Mesenchymal stem cell (in vitro differentiated cells and primary cell): ENCODE measurements around the gene PRDM12.

Experiments used
- DNase-seq: peaks from one replicate; pipeline ENCODE4 v3.0.0-alpha.2; 2013
- H2AFZ ChIP-seq: one replicate; pipeline ENCODE4 v1.6.1; 2013; ENCODE audit warnings: low read depth, mild to moderate bottlenecking, control low read depth, inconsistent platforms, low read length, moderate library complexity
- H2AK5ac ChIP-seq: 2 replicates; pipeline ENCODE4 v1.6.1; 2013; ENCODE audit warnings: low read length, moderate library complexity, mild to moderate bottlenecking, inconsistent platforms; ENCODE audit not compliant: severe bottlenecking
- H2BK120ac ChIP-seq: one replicate; pipeline ENCODE4 v1.6.1; 2013; ENCODE audit warnings: low read depth, mild to moderate bottlenecking, inconsistent platforms, low read length, moderate library complexity
- H2BK12ac ChIP-seq, 2 experiments: one replicate each; pipeline ENCODE4 v1.6.1; 2013; ENCODE audit warnings: inconsistent platforms in 2 of 2, low read length in 2 of 2, mild to moderate bottlenecking in 2 of 2, moderate library complexity in 2 of 2, control low read depth in 1 of 2
- H2BK15ac ChIP-seq: one replicate; pipeline ENCODE4 v1.6.1; 2013; ENCODE audit warnings: mild to moderate bottlenecking, low read depth, inconsistent platforms; ENCODE audit not compliant: poor library complexity, severe bottlenecking
- H2BK5ac ChIP-seq: 2 replicates; pipeline ENCODE4 v1.6.1; 2013; ENCODE audit warnings: low read depth, mild to moderate bottlenecking, low read length, control low read depth, inconsistent platforms; ENCODE audit not compliant: poor library complexity, severe bottlenecking
- H3K14ac ChIP-seq, 2 experiments: one replicate each; pipeline ENCODE4 v1.6.1; 2013; ENCODE audit warnings: inconsistent platforms in 2 of 2, low read length in 2 of 2, control low read depth in 1 of 2, mild to moderate bottlenecking in 1 of 2, moderate library complexity in 1 of 2
- H3K18ac ChIP-seq, 2 experiments: one replicate each; pipeline ENCODE4 v1.6.1; 2013; ENCODE audit warnings: inconsistent platforms in 2 of 2, low read length in 2 of 2, control low read depth in 1 of 2, low read depth in 1 of 2, mild to moderate bottlenecking in 1 of 2
- H3K23ac ChIP-seq, 2 experiments: one replicate each; pipeline ENCODE4 v1.6.1; 2013; ENCODE audit warnings: inconsistent platforms in 2 of 2, low read length in 2 of 2, mild to moderate bottlenecking in 2 of 2, moderate library complexity in 2 of 2, control low read depth in 1 of 2
- H3K27ac ChIP-seq: 2 replicates; pipeline ENCODE4 v1.5.1; 2013; ENCODE audit warnings: mild to moderate bottlenecking, moderate library complexity, low read length, control low read depth, inconsistent platforms; ENCODE audit not compliant: poor library complexity, severe bottlenecking
- H3K27me3 ChIP-seq, 2 experiments: 2 replicates each; pipeline versions ENCODE4 v1.6.1 to v1.7.0; 2013; ENCODE audit warnings: low read length in 2 of 2, mild to moderate bottlenecking in 2 of 2, moderate library complexity in 2 of 2, control low read depth in 1 of 2, inconsistent platforms in 1 of 2; ENCODE audit not compliant: control insufficient read depth in 1 of 2, insufficient read depth in 1 of 2
- H3K36me3 ChIP-seq, 2 experiments: 2 replicates each; pipeline versions ENCODE4 v1.6.1 to v1.7.0; 2013; ENCODE audit warnings: low read length in 2 of 2, control low read depth in 1 of 2, inconsistent platforms in 1 of 2, low read depth in 1 of 2, mild to moderate bottlenecking in 1 of 2; ENCODE audit not compliant: insufficient read depth in 2 of 2, control insufficient read depth in 1 of 2
- H3K4ac ChIP-seq, 2 experiments: one replicate each; pipeline ENCODE4 v1.6.1; 2013; ENCODE audit warnings: inconsistent platforms in 2 of 2, low read length in 2 of 2, mild to moderate bottlenecking in 2 of 2, moderate library complexity in 2 of 2, control low read depth in 1 of 2, low read depth in 1 of 2
- H3K4me1 ChIP-seq: 2 replicates; pipeline ENCODE4 v1.6.1; 2013; ENCODE audit warnings: low read depth, low read length, control low read depth; ENCODE audit not compliant: control insufficient read depth, insufficient read depth
- H3K4me2 ChIP-seq: 2 replicates; pipeline ENCODE4 v1.6.1; 2013; ENCODE audit warnings: low read length, mild to moderate bottlenecking, inconsistent platforms; ENCODE audit not compliant: poor library complexity, severe bottlenecking
- H3K4me3 ChIP-seq, 2 experiments: 2 replicates each; pipeline versions ENCODE4 v1.5.1 to v1.7.0; 2013; ENCODE audit warnings: low read length in 2 of 2, mild to moderate bottlenecking in 2 of 2, control low read depth in 1 of 2, low read depth in 1 of 2; ENCODE audit not compliant: insufficient read depth in 1 of 2
- H3K79me1 ChIP-seq: replicated peaks from 2 replicates; pipeline ENCODE4 v1.6.1; 2013; ENCODE audit warnings: mild to moderate bottlenecking, control low read depth, low read length, inconsistent platforms; ENCODE audit not compliant: poor library complexity, severe bottlenecking
- H3K9ac ChIP-seq: 2 replicates; pipeline ENCODE4 v1.7.0; 2013; ENCODE audit warnings: mild to moderate bottlenecking, low read length, moderate library complexity
- H3K9me3 ChIP-seq: 2 replicates; pipeline ENCODE4 v1.7.0; 2013; ENCODE audit warnings: mild to moderate bottlenecking, low read length; ENCODE audit not compliant: control insufficient read depth
- H4K8ac ChIP-seq: one replicate; pipeline ENCODE4 v1.6.1; 2013; ENCODE audit warnings: inconsistent platforms, mild to moderate bottlenecking, low read length, moderate library complexity
- H4K91ac ChIP-seq: one replicate; pipeline ENCODE4 v1.6.1; 2013; ENCODE audit warnings: mild to moderate bottlenecking, low read length, inconsistent platforms
- WGBS: methylation state at CpG from one replicate; pipeline ENCODE4 v1.1.7; 2013; ENCODE audit warnings: mixed read lengths; 5-methylcytosine and 5-hydroxymethylcytosine counted together

The PRDM12 gene

DNA sequence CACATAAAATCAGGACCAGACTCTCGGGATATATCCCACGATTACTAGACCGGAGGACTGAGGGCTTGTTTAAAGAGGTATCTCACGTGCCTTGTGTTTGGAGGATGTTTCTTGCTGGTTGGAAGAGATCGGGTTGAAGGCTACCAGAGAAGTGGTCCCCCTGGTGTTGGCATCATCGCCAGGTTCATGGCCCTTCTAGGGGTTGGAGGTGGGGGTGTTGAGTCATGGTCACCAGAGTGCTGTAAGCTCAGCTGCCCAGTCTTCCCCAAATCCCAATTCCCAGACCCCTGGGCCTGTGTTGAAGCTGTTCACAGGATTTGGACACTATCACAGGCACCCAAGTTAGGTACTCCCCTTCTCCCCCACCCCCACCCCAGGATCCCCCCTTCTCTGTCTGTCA, 29.1 kb upstream of the PRDM12 start:
- Histone ChIP-seq H3K27ac (no peak overlapping the region), H3K14ac (no peak overlapping the region), H2BK15ac (no peak overlapping the region), H2BK120ac (no peak overlapping the region), H2BK5ac (no peak overlapping the region), H2AK5ac (no peak overlapping the region), H2BK12ac (no peak overlapping the region), H3K4ac (no peak overlapping the region), H3K9me3 (no peaks in the 10 kb centered on the region), H3K4me1 (no peaks in the 10 kb centered on the region), H3K4me2 (no peak overlapping the region), H3K23ac (no peak overlapping the region), H3K27me3 (no peaks in the 10 kb centered on the region), H3K79me1 (peaks cover 20% of the 10 kb centered on the region), H3K9ac (no peak overlapping the region), H4K91ac (no peak overlapping the region), H3K36me3 (peaks cover 83 to 84% of the 10 kb centered on the region in 2 experiments), H2AFZ (no peak overlapping the region), H4K8ac (no peak overlapping the region), H3K18ac (no peak overlapping the region), H3K4me3 (no peak overlapping the region)
- WGBS = 98% methylated on average over 6 of the region's 6 CpGs
- no peak for DNase-seq

DNA sequence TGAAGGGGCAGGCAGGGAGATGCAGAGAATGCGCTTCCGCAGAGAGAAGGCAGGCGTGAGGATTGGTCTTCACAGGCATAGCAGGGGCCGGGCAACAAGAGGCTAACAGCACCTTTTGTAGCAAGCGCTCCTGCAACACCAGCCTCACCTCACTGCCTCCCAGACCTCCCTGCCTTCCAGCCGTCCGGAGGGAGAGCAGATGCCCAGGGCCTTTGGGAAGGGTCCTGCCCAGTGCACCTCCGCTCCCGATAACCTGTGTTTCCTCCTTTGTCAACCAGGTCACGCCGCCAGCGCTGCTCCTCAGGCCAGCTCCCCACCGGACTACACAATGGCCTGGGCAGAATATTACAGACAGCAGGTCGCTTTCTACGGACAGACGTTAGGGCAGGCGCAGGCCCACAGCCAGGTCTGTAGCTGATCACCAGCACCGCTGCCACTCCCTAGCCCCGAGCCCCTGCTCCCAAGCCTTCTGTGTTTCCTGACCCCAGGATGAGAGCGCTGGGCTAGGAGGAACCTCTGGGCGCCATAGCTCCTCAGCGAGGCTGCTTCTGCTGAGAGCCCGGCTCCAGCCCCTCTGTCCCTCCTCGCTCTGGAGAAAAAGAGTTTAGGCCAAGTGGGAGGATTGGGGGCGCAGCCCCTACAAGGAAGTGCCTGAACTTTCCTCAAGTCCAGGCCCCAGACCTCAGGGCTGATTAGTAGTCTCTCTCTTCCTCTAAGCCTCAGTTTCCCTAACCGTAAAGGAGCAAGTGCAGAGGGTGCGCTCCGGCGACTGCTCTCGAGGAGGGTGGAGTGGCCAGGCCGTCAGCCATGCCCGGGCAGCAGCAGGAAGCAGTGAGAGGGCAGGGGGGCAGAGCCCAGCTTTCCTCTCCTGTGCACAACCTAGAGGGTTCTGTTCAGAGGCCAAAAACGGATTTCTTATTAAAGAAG, 28.4 kb upstream of the PRDM12 start:
- no peak for DNase-seq
- H3K27ac ChIP-seq = no peak overlapping the region
- H4K91ac ChIP-seq = no peak overlapping the region
- H3K36me3 ChIP-seq = peaks cover 76 to 77% of the 10 kb centered on the region in 2 experiments
- H4K8ac ChIP-seq = no peak overlapping the region
- peaks cover 14% of the 10 kb centered on the region for H3K79me1 ChIP-seq
- no peak overlapping the region for H3K18ac ChIP-seq
- no peaks in the 10 kb centered on the region for H3K9me3 ChIP-seq
- no peak overlapping the region for H2BK5ac ChIP-seq
- no peak overlapping the region for H3K14ac ChIP-seq
- no peak overlapping the region for H3K4me3 ChIP-seq
- no peak overlapping the region for H2AFZ ChIP-seq
- no peak overlapping the region for H2AK5ac ChIP-seq
- no peak overlapping the region for H2BK15ac ChIP-seq
- H3K27me3 ChIP-seq = no peaks in the 10 kb centered on the region
- no peak overlapping the region for H2BK120ac ChIP-seq
- no peak overlapping the region for H3K4me2 ChIP-seq
- no peak overlapping the region for H3K4ac ChIP-seq
- no peak overlapping the region for H3K23ac ChIP-seq
- H3K4me1 ChIP-seq = no peaks in the 10 kb centered on the region
- H3K9ac ChIP-seq = no peak overlapping the region
- 97% methylated on average over 33 of the region's 33 CpGs for WGBS
- H2BK12ac ChIP-seq = no peak overlapping the region

DNA sequence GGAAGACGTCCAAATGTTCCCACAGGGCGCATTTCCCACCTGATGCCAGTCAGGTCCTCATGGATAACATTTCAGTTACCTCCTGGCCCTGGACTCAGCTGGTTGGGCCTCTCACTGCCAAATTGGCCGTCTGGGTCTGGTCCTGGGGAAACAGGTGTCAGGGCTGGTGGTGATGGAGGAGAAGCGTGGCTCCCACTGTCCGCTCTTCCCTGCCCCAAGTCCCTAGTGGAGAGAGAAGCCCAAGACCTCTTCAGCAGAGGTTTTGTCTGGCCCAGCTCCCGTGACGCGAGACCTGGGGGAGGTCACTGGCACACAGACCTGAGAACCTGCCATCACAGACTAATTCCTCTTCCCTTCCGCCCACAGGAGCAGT, 27.8 kb upstream of the PRDM12 start:
- no peaks in the 10 kb centered on the region for H3K4me1 ChIP-seq
- H2BK12ac ChIP-seq = no peak overlapping the region
- H3K18ac ChIP-seq = no peak overlapping the region
- no peak overlapping the region for H3K27ac ChIP-seq
- H3K36me3 ChIP-seq = peaks cover 70% of the 10 kb centered on the region in 2 experiments
- no peaks in the 10 kb centered on the region for H3K9me3 ChIP-seq
- H3K23ac ChIP-seq = no peak overlapping the region
- H2AFZ ChIP-seq = no peak overlapping the region
- no peak overlapping the region for H2BK120ac ChIP-seq
- H2AK5ac ChIP-seq = no peak overlapping the region
- H3K9ac ChIP-seq = no peak overlapping the region
- H2BK15ac ChIP-seq = no peak overlapping the region
- no peak for DNase-seq
- H3K79me1 ChIP-seq = peaks cover 11% of the 10 kb centered on the region
- WGBS = 94% methylated on average over 8 of the region's 9 CpGs
- no peaks in the 10 kb centered on the region for H3K27me3 ChIP-seq
- no peak overlapping the region for H4K91ac ChIP-seq
- H3K4ac ChIP-seq = no peak overlapping the region
- H2BK5ac ChIP-seq = no peak overlapping the region
- H3K4me2 ChIP-seq = no peak overlapping the region
- H3K14ac ChIP-seq = no peak overlapping the region
- no peak overlapping the region for H3K4me3 ChIP-seq
- no peak overlapping the region for H4K8ac ChIP-seq

DNA sequence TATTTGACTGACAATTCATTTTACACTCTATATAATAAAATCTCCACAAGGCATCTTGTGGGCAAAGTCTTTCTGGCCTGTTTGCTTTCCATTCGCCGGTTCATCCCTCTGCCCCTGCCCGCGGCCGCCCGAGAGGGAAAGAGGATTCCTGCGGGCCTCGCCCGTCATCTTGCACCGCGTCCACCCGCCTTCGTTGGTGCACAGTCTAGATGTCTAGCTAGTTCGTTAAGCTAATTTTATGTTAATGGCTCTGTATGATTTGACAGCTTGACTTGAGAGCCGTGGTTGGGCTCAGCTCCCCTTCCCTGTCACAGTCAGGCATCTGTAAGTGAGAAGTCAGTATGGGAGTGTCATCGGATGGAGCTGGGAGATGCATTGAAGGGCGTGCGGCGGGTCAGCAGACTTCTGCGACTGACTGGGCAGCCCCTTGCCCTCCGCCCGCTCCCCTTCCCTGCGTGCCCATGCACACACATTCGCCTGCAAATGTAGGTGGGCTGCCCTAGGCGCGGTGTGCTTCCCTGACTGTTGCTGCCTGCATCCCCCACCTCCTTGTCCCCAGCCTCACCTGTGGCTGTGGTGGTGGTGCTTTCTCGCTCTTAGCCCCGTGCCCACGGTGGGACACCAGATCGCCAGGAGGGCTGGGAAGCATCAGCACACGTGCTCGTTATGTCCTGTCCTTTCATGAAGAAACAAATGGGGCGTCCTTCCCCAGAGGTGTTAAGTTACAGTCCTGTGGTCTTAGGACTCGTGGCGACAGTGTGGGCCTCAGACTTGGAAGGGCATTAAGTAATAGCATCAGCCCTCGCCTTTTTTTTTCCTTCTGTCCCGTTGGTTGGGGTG, 25.9 kb upstream of the PRDM12 start:
- no peak for DNase-seq
- Histone ChIP-seq H2AFZ (no peak overlapping the region), H3K9ac (no peak overlapping the region), H2AK5ac (no peak overlapping the region), H3K4me3 (no peak overlapping the region), H4K8ac (no peak overlapping the region), H3K27me3 (no peaks in the 10 kb centered on the region), H3K79me1 (peaks cover 6% of the 10 kb centered on the region), H3K36me3 (peaks cover 51 to 52% of the 10 kb centered on the region in 2 experiments), H2BK120ac (no peak overlapping the region), H3K4ac (no peak overlapping the region), H4K91ac (no peak overlapping the region), H2BK12ac (no peak overlapping the region), H3K9me3 (no peaks in the 10 kb centered on the region), H3K4me1 (no peaks in the 10 kb centered on the region), H3K27ac (no peak overlapping the region), H2BK15ac (no peak overlapping the region), H2BK5ac (no peak overlapping the region), H3K23ac (no peak overlapping the region), H3K18ac (no peak overlapping the region), H3K14ac (no peak overlapping the region), H3K4me2 (no peak overlapping the region)
- 91% methylated on average over 37 of the region's 37 CpGs for WGBS
